ENCODE data around the gene VIP.

DNA sequence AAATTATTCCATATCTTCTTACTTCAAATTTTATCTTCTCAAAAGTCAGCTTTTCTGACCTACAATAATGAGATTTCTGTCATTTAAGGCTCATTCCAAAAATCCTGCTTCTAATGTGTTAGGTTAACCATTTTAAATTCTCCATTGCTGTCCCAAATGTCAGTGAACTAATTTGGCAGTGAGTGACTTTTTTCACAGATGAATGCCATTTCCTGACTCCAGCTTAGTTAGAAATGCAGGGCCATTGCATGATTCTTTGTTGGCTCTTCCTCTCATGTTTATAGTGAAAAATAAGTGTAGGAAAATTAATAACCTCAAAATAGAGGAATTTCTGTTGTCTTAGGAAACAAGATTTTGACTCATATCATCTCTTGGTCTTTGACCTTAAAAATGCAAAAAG, 44.1 kb downstream of the VIP start:
- TF ChIP-seq CTCF (IDR thresholded peaks at IDR 0.05): no peak
- no peak for TF ChIP-seq POLR2AphosphoS5 (IDR thresholded peaks at IDR 0.05)
